Ecto neural progenitor cell (in vitro differentiated cells): Measurements from ENCODE around the gene CACNA2D2.

Experiments used
- DNase-seq: peaks from one replicate; pipeline ENCODE4 v3.0.0-alpha.2; 2018; ENCODE audit warnings: low spot score

CACNA2D2 gene

DNA sequence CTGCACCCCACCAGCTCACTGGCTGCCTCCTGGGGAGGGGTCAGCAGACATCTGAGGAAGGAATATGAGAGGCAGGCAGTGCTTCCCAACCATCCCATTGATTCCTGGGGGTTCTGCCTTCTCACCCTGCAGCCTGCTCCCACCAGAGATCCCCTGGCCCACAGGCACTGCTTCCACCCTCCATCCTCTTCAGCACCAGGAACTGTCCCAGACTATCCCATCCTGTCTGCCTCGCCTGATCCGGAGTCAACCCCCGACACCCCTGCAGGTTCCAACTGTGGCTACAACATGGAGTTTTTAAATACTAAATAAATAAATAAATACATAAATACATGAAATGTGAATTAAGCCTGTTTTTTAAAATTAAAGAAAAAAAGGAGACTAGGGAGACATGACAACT, 43.6 kb downstream of the CACNA2D2 start:
- no peak for DNase-seq

DNA sequence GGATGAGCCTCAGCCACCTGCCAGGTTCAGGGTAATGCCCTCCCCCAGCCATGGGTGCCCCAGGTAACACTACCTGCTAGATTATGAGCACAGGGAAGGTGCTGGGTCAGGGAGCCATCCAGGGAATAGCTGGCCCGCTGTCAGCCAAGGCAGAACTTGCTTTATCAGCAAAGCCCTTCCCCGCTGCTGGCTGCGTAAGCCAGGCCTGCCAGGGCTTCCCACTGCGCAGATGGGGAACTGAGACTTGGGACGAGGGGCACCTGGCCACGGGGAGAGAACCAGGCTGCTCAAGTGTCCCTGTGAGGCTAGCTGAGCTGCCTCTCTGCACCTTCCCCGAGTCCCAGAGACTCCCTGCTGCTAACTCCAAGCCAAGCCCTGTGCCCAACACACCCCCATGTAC, 45.4 kb downstream of the CACNA2D2 start:
- DNase-seq: no peak

DNA sequence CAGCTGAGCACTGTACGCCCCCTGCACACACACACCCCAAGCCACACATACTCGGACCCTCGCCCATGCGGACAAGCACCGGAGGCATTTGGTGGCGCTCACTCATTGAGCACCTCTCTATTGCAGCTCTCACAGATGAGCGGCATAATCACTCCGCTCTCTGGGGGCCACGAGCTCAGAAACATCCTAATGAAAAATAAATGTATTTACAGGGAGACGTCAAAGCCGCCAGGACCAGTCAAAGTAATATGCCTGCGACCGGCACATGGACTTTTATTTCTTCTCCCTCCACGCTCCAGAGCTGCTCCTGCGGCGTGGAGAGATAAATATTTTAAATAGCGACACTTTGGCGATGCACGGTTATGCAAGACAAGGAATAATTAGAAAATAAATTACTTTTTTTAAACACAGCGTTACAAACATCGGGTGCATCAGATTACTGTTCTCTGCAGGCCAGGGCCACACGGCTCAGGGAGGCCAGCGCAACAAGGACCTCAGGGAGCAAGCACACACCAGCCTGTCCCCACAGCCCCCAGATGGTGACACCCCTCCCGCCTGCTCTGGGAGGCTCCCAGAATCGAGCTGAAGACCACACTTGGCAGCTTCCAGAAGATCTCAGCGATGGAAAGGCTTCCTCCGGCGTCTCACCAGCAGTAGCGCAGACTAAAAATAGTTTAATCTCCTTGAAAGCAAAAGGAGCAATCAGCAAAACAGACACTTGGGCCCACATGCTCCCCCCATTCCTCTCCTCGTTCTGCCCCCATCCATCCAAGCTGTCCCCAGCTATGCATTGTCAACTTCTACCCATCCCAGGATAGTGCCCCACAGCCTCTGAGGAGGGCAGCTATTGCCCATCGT, 48.0 kb downstream of the CACNA2D2 start:
- no peak for DNase-seq

DNA sequence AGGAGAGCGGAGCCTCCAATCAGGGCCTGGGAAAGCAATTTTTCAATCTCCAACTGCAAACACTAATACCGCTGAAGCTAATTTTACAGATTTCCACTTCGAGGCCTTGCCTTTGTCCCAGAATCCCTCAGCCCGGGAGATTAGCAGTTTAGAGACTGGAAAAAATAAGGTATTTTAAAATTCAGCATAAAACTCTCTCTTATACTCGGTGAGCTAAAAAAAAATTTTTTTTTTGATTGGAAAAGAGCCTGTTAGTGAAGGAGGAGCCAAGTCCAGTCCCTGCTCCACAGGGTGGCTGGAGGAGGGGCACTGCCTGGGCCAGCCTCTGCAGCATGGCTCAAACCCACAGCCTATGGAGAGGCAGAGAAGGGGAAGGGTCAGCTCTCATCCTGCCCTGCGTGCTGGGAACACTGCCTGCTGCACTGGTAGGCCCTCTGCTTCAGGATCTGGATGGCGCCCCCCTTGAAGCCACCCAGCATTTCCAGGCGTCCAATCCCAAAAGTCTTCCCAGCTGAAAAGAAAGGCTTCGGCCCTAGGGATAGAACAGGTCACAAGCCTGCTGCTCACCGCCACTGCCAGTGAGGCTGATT, 48.9 kb downstream of the CACNA2D2 start:
- peak; percentile 69 for DNase-seq

DNA sequence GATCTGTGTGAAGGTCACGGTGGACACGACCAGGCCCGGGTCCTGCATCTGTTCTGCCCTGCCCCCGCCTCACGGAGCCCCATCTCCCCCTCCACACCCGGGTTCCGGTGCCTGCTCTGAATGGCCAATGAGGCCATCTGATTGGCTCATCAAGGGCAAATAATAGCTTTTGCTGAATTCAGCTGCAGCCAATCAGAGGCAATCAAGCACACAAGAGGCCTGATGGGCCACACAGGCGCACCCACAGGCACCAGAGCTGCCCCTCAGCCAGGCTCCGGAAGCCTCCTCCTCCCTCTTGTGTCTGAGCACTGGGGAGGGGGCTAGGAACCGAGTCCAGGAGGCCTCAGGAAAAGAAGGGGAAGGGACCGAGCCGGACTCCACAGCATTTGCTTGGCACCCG, 49.5 kb downstream of the CACNA2D2 start:
- peak; percentile 54 for DNase-seq

DNA sequence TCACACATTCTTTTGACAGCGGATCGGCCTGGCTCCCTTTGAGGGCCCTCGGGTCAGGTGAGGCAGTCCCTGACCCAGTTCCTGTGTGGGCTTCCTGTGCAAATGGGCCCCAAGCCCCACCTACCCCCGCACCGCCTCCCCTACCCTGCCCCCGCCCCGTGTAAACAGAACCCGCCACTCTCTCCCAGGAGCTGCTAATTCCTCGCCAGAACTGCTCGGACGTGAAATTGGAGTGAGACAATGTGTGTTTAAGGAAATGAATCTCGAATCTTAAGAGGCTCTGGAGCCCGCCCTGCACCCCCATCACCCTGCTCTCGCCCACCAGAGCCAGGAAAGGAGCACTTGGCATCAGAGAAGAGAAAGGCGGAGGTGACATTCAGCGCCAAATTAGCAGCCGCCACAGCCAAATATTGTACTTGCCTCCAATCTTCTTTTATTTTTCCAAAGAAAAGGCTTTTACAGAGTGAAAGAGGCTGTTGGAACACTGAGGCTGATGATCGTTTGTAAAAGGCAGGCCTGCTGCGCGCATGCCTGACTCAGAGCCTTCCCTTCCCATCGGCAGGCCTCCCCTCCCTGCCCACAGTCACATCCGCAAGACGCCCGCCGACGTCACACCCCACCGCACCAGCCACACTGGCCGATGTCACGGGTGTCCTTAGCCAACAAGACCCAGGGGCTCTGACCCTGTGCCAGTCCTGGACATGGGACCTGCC, 53.1 kb downstream of the CACNA2D2 start:
- DNase-seq: no peak

GRCh38 chr3:50448752-50449539, 54.5 kb downstream of the CACNA2D2 start:
- DNase-seq: no peak

DNA sequence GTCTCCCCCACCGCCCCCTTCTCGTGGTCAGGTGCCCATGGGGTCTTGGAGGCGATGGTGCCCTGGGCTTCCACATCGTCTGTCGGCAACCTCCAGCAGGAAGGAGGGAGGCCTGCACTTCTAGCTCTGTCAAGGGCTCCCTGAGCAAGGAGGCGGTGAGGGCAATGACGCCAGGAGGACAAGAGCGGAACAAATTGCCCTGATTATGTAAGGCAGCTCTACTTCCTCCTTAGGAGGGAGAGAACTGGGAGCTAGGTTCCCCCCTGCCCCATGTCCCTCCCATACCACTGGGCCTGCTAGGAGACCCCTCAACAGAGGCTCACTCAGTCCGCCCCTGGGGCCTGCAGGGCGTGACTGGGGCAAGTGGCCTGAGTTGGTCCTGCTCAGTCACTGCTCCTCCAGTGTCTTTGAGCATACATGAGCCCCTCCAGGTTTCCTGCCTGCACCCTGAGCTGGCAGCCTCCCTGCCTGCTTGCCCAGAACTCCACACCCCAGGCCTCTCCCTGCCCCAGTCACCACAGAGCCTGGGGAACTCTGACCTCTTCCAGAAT, 56.1 kb downstream of the CACNA2D2 start:
- DNase-seq: no peak

DNA sequence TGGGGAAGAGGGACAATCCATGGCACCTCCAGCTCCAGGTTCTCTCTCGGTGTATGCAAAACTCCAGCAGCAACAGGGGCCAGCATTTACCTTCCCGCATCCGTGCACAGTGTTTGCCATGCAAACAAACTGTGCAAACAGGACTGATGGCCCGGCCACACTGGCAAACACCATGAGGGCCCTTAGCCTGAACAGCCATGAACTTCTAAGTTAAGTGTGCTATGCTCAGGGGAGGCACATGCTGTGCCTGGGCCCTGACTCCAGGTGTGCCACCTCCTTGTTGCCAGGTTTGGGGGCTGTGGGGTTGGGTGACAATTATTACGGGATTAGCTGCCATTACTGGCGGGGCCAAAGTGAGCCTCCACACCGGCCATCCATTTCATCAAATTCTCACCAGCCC, 57.5 kb downstream of the CACNA2D2 start:
- no peak for DNase-seq

DNA sequence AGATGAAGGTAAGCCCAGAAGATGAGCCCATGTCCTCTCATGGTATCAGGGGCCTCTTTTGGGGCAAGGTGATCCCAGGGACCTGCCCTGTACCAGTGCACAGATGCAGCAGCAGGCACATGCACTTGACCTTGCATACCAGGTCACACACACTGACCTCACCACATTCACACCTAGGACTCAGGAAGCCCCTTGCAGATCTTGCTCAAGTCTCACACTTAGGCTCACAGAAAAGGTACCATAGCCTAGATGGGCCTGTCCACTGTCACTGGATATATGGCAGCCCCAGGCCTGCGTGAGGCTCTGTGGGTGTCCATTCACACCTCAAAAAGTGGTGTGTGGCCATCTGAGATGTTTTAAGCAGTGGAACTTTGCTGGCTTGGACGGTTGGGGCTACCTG, 58.7 kb downstream of the CACNA2D2 start:
- no peak for DNase-seq

DNA sequence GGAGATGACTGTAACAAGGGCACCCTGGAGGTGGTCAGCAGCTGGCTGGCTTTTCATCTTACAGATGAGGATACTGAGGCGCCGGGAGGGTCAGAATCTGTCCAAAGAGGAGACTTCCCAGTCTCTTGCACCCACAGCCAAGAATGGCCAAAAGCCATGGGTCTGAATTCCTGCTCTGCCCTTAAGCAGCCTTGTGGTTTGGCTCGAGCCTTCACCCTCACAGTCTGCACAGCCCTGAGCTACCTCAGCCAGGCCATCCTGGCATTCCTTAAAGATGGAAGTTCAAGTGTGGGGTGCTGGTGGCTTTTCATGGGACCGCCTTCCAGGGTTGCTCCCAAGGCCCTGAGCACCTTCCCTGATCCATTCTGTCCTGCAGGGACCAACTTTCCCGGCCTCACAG, 59.2 kb downstream of the CACNA2D2 start:
- no peak for DNase-seq

- no peak for DNase-seq
Measured at GRCh38 chr3:50442945-50443579, 60.4 kb downstream of the CACNA2D2 start.

GRCh38 chr3:50441424-50442217, 61.8 kb downstream of the CACNA2D2 start:
- DNase-seq: no peak

DNA sequence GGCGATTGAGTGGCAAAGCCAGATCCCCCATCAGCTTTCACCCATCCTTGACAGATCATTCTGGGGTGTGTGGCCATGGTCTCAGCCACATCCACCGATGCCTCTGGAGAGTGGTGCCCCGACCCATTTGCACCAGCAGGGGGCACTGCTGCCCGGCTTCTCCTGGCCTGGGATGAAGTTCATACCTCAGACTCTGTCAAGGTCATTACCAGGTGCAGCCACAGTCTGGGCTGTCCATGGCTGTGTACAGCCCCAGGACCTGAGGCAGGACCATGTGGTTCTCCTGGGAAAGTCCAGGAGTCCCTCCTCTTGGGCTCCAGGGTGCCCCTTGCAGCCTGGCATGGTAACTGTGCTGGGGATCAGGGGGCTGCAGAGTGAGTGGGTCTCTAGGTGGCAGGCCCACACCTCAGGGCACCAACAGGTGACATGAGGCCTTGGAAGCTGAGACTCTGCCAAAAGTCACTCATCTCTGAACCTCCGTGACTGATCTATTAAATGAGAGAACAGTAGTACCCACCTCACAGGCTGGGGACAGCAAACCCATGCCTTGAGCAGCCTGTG, 67.2 kb downstream of the CACNA2D2 start:
- peak; percentile 77 for DNase-seq

GRCh38 chr3:50435371-50436113, 67.9 kb downstream of the CACNA2D2 start:
- DNase-seq: no peak

DNA sequence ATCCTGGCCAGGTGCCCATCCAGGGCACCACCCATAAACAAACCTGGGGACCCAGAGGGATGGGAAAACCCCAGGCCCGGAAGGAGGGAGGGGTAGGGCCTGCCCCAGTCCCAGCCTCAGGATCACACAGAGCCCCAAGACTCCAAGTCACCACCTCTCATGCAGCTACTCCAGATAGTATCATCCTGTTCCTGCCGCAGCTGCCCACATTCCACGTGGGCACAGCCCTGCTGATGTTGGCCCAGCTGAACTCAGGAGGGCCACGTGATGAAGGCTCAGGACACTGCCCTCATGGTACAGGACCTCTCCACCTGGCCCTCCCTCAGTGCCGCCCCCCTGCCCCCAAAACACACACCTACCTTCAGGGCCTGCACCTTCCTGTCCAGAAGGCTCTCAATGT, 69.5 kb downstream of the CACNA2D2 start:
- no peak for DNase-seq

GRCh38 chr3:50430950-50431435, 72.4 kb downstream of the CACNA2D2 start:
- no peak for DNase-seq

DNA sequence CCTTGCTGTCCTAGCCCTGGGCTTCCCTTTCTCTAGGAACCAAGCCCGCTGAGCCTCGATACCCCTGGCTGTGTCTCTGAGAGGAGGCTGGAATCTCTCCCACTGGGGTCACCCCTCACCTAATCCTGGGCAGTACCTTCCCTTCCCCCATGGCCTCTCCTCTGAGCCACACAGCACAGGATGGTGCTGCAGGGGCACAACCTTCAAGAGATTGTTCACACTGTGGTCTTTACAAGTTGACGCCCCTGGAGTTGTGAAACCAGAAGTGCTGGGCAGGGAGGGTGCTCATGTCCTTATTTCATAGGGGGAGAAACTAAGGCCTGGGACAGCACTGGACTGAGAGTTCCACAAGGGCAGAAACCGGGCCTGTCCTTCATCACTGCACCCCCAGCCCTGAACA, 73.2 kb downstream of the CACNA2D2 start:
- no peak for DNase-seq

GRCh38 chr3:50428007-50428633, 75.3 kb downstream of the CACNA2D2 start:
- DNase-seq: no peak
